ENCODE data around the gene GPC5.
"Not testable (repeated sequence)": the region's sequence is repeated elsewhere in the genome, so short reads cannot be mapped to it uniquely, and the experiment has no call there.

The GPC5 gene

DNA sequence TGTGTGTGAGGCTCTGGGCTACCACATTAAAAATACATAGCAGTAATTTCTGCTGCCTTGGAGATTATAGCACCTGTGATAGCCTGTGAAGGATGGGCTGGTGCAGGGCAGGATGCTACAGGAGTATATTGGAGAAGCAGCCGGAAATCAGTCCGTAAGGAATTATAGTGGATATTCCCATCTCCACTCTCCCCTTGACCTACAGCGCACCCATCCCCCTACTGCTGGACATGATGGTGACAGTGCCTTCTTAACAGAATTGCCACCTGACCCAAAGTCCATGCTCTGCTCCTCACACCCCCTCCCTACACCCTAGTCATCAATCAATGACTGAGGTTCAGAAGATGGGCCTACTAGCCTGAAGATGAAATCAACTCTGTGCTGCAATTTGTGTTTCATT lies 376.0 kb downstream of the GPC5 start:
- DNase-seq (ENCODE audit: low spot score) = no peak

GRCh38 chr13:91776611-91777193 lies 378.3 kb downstream of the GPC5 start:
- DNase-seq (ENCODE audit: low spot score) = no peak
- TF ChIP-seq, protein P1, sequence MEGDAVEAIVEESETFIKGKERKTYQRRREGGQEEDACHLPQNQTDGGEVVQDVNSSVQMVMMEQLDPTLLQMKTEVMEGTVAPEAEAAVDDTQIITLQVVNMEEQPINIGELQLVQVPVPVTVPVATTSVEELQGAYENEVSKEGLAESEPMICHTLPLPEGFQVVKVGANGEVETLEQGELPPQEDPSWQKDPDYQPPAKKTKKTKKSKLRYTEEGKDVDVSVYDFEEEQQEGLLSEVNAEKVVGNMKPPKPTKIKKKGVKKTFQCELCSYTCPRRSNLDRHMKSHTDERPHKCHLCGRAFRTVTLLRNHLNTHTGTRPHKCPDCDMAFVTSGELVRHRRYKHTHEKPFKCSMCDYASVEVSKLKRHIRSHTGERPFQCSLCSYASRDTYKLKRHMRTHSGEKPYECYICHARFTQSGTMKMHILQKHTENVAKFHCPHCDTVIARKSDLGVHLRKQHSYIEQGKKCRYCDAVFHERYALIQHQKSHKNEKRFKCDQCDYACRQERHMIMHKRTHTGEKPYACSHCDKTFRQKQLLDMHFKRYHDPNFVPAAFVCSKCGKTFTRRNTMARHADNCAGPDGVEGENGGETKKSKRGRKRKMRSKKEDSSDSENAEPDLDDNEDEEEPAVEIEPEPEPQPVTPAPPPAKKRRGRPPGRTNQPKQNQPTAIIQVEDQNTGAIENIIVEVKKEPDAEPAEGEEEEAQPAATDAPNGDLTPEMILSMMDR (IDR thresholded peaks at IDR 0.05; ENCODE audit: extremely low read depth, missing control alignments) = no peak

More for the DNA sequence above, 376.0 kb downstream of the GPC5 start:
- TF ChIP-seq, protein P1 (IDR thresholded peaks at IDR 0.05; ENCODE audit: extremely low read depth, missing control alignments) = no peak

- DNase-seq (ENCODE audit: low spot score) = no peak
- TF ChIP-seq, protein P1 (IDR thresholded peaks at IDR 0.05; ENCODE audit: extremely low read depth, missing control alignments) = no peak
These were observed 379.7 kb downstream of the GPC5 start for GRCh38 chr13:91778123-91778522.

DNA sequence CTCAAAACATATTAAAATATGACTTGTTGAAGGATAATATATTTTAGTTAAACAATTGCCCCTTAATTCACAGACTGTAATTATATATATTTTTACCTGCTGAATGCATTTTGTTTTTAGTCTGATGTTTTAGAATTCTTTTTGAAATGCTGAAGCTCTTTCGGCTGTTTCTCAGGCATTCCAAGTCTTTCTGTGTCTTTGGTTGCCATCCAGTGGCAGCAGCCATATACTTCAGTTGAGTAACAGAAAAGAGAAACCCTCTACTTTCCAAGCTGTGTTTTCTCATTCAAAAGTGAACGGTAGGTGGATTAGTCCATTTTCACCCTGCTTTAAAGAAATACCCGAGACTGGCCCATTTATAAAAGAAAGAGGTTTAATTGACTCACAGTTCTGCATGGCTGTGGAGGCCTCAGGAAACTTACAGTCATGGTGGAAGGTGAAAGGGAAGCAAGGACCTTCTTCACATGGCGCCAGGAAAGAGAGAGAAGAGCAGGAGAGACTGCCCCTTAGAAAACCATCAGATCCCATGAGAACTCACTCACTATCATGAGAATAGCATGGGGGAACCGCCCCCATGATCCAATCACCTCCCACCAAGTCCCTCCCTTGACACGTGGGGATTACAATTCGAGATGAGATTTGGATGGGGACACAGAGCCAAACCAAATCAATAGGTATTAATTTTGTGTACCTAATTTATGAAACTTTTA lies 383.7 kb downstream of the GPC5 start:
- not testable (repeated sequence) for DNase-seq (ENCODE audit: low spot score)

- DNase-seq (ENCODE audit: low spot score) = peak; percentile 4
These were observed 387.2 kb downstream of the GPC5 start for GRCh38 chr13:91785431-91786119.

DNA sequence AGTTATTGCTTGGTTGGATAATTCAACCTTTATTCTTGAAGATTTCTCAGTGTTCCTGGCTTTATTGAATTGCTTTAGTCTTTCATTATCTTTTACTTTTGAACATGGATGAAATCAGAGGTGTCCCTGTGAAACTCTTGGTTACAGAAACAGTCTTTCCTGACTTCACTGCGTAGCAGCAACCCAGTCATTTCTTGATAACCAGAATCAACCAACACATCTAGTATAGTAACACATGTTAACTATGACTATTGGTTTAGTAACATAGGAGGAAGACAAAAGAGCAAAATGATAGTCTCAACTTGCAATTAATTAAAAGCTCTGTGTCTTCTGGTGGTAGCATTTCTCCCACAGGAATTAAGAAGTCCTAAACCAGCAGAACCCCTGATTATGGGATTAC lies 393.6 kb downstream of the GPC5 start:
- no peak for DNase-seq (ENCODE audit: low spot score)
- TF ChIP-seq, protein P1 (IDR thresholded peaks at IDR 0.05; ENCODE audit: extremely low read depth, missing control alignments) = no peak

More at GRCh38 chr13:91785431-91786119, 387.2 kb downstream of the GPC5 start:
- TF ChIP-seq, protein P1 (IDR thresholded peaks at IDR 0.05; ENCODE audit: extremely low read depth, missing control alignments) = no peak

GRCh38 chr13:91797567-91797966 lies 399.1 kb downstream of the GPC5 start:
- TF ChIP-seq, protein P1 (IDR thresholded peaks at IDR 0.05; ENCODE audit: extremely low read depth, missing control alignments) = no peak
- DNase-seq (ENCODE audit: low spot score) = no peak

GRCh38 chr13:91798338-91798737 lies 399.9 kb downstream of the GPC5 start:
- not testable (repeated sequence) for DNase-seq (ENCODE audit: low spot score)

DNA sequence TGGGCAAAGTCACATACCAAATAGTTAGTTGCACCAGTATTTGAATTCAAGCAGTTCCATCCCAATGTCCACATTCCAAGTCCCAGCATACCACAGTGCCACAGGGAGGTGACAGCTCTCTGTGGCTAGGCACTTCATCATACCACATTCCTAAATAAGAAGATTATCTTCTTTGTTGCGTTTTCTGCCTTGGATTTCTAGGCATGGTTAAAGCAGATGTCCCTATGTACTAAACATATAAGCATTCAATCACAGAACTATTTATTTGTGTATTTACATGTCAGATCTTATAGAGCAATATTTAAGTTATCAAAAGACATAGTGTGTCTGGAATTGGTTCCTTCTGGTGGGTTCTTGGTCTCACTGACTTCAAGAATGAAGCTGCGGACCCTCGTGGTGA lies 403.4 kb downstream of the GPC5 start:
- not testable (repeated sequence) for DNase-seq (ENCODE audit: low spot score)

Measured in GM20000 (cell line).